HG03378 (cell line): ENCODE results near the gene CD164.

Source experiments
- ATAC-seq: cut with Tn5 transposase; IDR thresholded peaks from one replicate; pipeline ENCODE4 v1.9.1; 2021; ENCODE audit warnings: mild to moderate bottlenecking, moderate library complexity; ENCODE audit not compliant: unreplicated experiment

CD164 gene

DNA sequence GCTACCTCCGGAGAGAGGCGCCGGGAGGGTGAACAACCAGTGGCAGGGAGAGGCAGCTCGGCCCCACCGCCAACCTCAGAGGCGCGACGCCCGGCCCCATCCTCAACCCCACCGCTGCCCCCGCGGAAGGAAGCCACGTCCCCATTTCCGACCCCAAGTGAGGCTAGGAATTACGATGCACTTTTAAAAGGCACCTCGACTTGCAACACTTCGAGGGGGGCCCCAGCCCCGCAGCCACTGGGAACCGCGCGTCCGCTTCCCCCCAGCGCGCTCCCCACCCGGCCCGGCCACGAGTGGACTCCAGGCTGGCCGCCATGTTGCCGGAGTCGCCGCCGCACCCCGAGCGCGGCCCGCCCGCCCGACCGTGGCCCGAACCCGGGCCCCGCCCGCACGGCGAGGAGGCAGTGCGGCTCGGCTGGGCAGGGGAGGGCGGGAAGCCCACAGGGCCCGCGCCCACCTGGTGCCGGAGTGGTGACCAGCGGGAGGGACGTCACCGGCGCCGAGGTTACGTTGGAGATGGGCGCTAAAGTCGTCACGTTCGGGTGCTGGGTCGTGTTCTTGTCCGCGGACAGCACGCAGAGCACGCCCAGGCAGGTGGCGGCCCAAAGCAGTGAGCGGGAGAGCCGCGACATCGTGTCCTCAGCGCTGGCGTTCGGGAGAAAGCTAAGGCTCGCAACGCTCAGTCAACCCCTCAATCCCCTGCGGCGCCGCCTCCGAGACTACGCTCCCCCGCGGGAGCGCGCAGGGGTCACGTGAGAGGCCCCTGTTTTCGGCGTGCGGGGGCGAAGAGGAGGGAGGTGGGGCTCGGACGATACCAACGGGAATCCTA, at the start of gene CD164:
Gene CD164, minus strand, starts transcription at position 721 of the 829 bp plus-strand sequence. Its CDS starts 89 bp downstream, at position 632.
- ATAC-seq = peak; percentile 40

DNA sequence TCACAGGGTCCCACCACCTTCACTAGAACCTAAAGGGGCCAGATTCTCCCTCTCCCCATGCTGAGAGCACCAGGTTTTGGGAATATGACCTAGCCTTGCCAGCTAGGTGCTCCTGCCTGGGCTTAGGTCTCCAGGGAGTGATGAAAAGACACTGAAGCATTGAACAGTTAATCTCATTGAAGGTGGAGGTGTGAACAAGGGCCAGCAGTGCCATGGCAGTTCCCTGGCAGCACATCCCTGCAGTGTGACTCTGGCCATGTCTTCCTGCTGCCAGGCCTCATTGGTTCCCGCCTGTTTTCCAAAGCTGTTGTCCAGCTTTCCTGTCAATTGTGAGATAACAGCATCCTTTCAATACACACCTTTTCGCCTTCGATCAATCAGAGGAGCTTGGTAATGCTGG, 47.2 kb upstream of the CD164 start:
- ATAC-seq = no peak

GRCh38 chr6:109428889-109429477, 46.7 kb upstream of the CD164 start:
- no peak for ATAC-seq

DNA sequence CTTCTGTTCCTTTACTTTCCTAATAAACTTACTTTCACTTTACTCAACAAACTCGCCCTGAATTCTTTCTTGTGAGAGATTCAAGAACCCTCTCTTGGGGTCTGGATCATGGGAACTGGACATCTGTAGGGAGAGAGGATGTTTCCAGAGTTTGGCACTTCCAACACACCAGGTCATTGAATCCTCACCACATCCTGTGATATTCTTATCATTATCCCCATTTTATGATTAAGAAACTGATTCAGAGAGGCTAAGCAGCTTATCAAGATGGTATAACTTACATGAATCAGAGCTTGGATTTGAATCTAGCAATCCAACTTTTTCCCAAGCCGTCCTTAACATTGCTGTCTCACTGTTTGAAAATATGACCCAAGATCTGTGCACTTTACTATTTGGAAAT, 42.7 kb upstream of the CD164 start:
- ATAC-seq = no peak

- ATAC-seq = no peak
These were observed 38.9 kb upstream of the CD164 start for GRCh38 chr6:109421184-109421583.

GRCh38 chr6:109420751-109421150, 38.5 kb upstream of the CD164 start:
- ATAC-seq = no peak

GRCh38 chr6:109417646-109418045, 35.4 kb upstream of the CD164 start:
- no peak for ATAC-seq

DNA sequence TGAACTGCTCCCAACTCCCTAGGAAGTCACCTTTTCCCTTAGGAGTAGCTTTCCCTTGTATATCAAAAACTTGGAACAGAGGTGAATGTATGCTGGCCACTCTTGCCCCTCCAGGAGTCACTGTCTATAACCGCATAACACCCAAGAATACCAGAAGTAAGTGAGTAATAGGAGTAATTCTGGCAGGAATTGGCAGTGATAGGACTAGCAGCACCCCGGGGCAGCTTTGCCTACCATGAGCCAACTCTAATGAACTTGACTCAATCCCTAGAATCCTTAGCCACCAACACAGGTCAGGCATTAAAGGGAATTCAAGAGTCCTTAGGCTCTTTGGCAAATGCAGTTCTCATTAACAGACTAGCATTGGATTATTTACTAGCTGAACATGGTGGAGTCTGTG, 28.8 kb upstream of the CD164 start:
- no peak for ATAC-seq

DNA sequence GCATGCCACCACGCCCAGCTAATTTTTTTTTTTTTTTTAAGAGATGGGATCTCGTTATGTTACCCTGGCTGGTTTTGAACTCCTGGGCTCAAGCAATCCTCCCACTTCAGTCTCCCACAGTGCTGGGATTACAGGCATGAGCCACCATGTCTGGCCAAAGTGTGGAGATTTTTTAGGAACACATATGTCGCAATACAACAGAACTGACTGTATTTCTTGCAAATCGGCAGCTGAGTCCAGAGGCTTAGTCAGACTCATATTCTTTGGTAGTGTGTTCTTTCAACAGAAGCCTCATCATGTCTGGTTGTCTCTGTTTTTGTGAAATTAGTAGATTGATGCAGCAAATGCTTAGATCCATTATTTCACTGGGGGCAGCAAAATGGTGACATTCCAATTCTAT, 23.9 kb upstream of the CD164 start:
- ATAC-seq = no peak

DNA sequence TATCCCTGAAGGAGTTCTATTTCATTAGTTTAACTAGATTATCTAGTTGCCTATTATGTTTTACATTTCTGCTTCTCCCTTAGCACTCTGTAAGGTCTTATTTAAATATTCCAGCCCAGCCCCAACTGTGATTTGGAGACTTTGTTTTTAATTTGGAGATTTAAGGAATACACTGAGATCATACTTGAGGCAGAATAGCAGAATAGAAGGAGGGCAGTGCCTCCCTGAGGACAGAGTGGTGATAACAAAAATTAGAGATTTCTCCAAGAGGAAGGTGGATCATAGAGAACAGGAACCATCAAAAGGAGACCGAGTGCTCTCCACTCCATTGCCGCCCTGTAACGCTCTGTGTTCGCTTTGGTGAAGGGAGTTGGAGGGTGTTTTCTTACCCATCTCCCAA, 14.8 kb upstream of the CD164 start:
- no peak for ATAC-seq

DNA sequence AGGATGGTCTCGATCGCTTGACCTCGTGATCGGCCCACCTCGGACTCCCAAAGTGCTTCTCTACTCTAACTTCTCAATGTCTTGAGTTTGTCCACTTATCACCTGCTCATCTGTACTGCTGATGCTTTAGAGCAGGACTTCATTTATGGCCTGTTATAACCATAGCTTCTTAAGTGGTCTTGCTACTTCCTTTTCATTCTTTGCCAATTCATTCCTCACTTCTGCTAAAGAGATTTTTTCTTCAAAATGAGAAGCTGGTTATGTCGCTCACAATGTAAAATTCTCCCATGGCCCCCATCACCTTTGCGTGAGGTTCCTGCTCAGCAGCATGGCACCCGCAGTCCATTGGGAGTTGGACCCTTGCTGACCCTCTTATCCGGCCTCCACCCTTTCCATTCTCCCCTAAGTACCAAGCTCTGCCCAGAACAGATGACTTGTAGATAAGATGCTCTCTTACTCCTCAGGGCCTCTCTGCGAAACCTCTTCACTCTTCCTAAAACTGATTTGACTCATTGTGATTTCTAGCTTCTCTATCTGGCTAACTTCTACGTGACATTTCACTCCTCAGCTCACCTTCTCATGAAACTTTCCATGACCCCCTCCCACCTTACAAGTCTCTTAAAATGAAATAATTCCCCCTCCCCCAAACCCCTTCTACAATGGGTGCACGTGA, 13.9 kb upstream of the CD164 start:
- no peak for ATAC-seq

- no peak for ATAC-seq
These were observed 11.6 kb upstream of the CD164 start for GRCh38 chr6:109393886-109394281.

- no peak for ATAC-seq
These were observed 11.1 kb upstream of the CD164 start for GRCh38 chr6:109393157-109393885.

DNA sequence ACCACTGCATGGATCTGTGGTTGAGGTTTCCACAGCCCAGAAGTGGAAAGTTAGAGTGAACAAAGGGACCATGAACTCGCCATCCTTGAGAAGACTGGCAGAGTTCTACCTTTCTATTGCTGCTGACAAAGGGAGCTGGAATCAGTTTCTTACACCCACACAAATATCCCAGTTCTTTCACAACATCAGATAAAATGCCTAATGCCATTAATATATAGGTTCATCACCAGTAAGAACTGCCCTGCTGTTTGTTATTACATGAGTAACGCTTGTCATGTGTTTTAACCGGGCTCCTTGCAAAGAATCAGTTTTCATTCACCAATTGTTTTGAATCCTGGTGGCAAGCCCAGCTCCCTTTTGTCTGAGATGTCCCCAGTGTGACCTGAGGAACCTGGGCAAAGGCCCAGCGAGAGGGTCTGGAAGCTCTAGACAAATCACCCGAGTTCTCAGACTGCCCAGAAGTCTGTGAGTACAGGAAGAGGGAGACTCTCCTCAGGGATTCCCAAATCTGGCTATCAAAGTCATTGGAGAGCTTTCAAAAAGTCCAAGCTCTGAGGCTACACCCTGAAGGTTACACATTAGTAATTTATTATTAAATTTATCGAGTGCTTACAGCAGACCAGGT, 7.5 kb upstream of the CD164 start:
- ATAC-seq = no peak

GRCh38 chr6:109388265-109388664, 6.0 kb upstream of the CD164 start:
- ATAC-seq = no peak

DNA sequence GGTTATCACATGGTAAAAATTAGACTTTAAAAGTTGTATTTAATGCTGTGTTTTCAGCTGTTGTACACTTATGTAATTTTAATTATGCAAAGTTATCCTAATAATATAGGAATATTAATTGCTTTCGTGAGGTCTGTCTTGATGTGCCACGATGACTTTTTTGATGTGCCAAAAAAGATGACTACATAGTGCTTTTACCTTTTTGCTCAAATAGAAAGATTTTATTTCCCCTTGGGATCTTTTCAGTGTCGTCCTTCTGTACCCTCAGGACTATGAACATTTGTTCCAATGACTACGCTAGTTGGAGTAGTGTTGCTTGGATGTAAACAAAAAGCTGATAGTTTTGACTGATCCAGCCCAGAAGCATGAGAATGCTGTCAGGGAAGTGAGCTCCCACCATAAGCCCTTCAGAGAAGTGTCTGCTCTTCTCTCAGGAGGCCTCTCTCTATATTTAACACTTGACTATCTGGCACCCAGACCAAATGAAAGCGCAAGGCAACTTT, 1.2 kb upstream of the CD164 start:
- no peak for ATAC-seq

GRCh38 chr6:109382576-109383437, 540 bp upstream of the CD164 start:
- ATAC-seq = peak; percentile 64

DNA sequence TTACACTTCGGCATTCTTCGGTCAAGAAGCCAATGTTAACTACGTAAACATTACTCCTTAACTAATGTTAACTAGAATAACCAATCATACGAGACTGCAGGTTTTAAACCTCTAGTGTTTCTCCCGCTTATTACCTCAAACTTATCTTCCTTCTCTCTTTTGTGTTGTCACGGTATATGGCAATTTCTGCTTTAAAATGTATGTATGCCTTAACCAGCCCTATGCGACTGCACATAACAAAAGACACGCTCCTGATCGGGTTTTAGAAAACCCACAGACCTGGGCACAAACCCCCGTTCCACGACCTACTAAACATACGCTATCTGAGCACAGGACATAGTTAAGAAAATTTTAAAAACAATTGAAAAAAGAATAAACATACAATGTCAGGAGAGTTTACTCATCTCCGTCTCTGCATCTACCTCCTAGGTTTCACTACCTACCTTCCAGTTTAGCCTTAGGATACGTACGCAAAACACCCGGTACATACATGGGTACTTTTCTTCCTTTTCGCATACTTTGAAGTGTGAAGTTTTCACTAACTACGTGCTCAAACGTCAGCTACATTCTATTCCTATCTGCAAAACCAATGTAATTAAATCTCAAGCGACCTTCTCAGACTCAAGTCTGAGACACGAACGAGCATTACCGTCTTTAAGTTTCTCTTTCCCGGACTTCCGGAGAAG, 1.1 kb downstream of the CD164 start:
- no peak for ATAC-seq

DNA sequence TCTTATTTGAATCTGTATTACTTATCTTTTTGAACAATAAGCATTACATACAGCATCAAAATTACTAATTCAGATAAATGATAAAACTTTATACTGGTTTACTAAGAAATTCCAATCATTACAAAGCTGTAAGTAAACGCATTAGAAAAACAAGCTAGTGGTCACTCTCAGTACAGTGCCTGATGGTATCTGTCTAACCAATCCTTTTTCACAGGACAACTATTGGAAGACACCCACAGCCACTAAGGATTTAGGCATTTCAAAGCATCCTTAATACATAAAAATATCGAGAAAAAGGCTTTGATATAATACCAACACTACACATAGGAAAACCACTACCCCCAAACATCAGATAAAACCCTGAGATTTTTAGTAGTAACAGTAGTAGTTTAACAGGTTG, 2.6 kb downstream of the CD164 start:
- ATAC-seq = no peak
